Measurements from ENCODE around the gene SNX14. TPM values are rescaled to one million over a fixed set of nuclear protein-coding genes. Genes with fewer than 3 reads are reported as not detected.

The SNX14 gene
- total RNA-seq = 43.4 and 55.3 TPM in 2 replicates

GRCh38 chr6:85593438-85594196, at the start of gene SNX14:
TSS of gene SNX14 (minus strand) at chr6:85593858. CDS start at chr6:85593718, 140 bp downstream.

GRCh38 chr6:85642774-85643536, 49.3 kb upstream of the SNX14 start, which contains the start of gene SYNCRIP:
TSS of gene SYNCRIP (minus strand) at chr6:85642886. CDS start at chr6:85641439, 1,447 bp downstream.

Other genes starting within 250 kb of the SNX14 start
- 157 and 162 TPM in 2 replicates for gene NT5E, start 143.8 kb downstream of the SNX14 start, total RNA-seq
- gene SYNCRIP, start 49.0 kb upstream of the SNX14 start, total RNA-seq = 44.9 and 55.5 TPM in 2 replicates